ENCODE measurements around the gene PTPN6. TPM values are rescaled to one million over a fixed set of nuclear protein-coding genes. Genes with fewer than 3 reads are reported as not detected.

Gene PTPN6
- total and polyA plus RNA-seq, 9 of the 15 experiments (the other 6 are each of a cell fraction or from before 2014, with no cell fraction given), result 1.5 to 5.1 (median 3.9) TPM

DNA sequence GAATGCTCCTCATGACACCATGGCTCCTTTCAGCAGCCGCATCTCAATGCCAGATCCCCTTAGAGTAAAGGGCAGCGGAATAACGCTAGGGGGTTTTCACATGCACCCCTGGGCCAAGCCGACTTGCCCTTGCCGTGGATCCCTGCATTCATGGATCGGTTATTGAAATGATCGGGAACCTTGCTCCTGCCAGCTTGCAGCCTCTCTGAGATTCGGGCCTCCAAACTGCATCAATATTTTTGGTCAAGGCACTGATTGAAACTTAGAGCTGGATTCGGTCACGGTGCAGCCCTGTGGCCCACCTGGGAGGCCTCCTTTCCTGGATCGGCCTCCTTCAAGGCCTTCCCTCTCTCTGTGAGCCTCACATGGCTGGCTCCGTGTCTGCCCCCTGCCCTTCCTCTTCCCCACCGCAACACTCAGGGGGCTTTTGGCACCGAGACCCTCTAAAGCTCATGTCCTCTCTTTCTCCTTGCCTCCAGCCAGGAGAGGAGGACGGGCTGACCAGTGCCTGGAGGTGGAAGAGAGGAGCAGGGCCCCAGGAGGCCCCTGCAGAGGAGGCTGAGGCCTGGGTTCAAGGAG lies 1.8 kb downstream of the PTPN6 start:
- no peaks in the 10 kb centered on the region for H3K79me2 ChIP-seq (ENCODE audit: control insufficient read depth, insufficient read depth, low read length)
- H3K9me3 ChIP-seq (replicated peaks; ENCODE audit: control insufficient read depth, insufficient read depth, low read depth, low read length), result no peaks in the 10 kb centered on the region
- no peaks in the 10 kb centered on the region for H4K20me1 ChIP-seq (replicated peaks; ENCODE audit: control insufficient read depth, insufficient read depth, low read length)
- H3K4me3 ChIP-seq, result no peak overlapping the region
- no peak overlapping the region for H3K27ac ChIP-seq (ENCODE audit: extremely low read depth, low read depth, low read length)
- 80% methylated on average over 4 of the region's 15 CpGs for WGBS (ENCODE audit: insufficient coverage, low coverage, missing lambda C conversion rate)
- BruUV-seq (replicated peaks), result no TSS peak
- H3K4me2 ChIP-seq (ENCODE audit: insufficient read depth, low read length), result no peak overlapping the region
- ChIA-PET CTCF (ENCODE audit: low intra/inter-chr PET ratio) (no interaction called here), POLR2A (interaction anchor here (1.2 kb wide), 1 partner anchor 32 kb away, joined by 3 read pairs; no protein-coding TSS in a partner anchor)
- no peak for DNase-seq (ENCODE audit: extremely low read depth in 1 of 4, low spot score in 3 of 4)
- no peaks in the 10 kb centered on the region for H3K9me1 ChIP-seq (ENCODE audit: control insufficient read depth, insufficient read depth, low read length)
- H3K9ac ChIP-seq (ENCODE audit: insufficient read depth in 1 of 2, low read depth in 2 of 2, low read length in 2 of 2), result peak overlapping the region in 1 of 2 experiments; percentile 60; a peak in 2 of 4 replicates
- H2AFZ ChIP-seq (ENCODE audit: low read depth, low read length), result no peak overlapping the region
- TF ChIP-seq, protein P1, sequence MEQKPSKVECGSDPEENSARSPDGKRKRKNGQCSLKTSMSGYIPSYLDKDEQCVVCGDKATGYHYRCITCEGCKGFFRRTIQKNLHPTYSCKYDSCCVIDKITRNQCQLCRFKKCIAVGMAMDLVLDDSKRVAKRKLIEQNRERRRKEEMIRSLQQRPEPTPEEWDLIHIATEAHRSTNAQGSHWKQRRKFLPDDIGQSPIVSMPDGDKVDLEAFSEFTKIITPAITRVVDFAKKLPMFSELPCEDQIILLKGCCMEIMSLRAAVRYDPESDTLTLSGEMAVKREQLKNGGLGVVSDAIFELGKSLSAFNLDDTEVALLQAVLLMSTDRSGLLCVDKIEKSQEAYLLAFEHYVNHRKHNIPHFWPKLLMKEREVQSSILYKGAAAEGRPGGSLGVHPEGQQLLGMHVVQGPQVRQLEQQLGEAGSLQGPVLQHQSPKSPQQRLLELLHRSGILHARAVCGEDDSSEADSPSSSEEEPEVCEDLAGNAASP (IDR thresholded peaks at IDR 0.05), result no peak
- 0 out of 2 replicates have a peak, but pooled peaks have one; percentile 6 for TF ChIP-seq PHF8 (IDR thresholded peaks at IDR 0.05; ENCODE audit: borderline replicate concordance, low read length)
- TF ChIP-seq, protein P2, sequence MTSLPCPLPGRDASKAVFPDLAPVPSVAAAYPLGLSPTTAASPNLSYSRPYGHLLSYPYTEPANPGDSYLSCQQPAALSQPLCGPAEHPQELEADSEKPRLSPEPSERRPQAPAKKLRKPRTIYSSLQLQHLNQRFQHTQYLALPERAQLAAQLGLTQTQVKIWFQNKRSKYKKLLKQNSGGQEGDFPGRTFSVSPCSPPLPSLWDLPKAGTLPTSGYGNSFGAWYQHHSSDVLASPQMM (CRISPR knock-in tag; IDR thresholded peaks at IDR 0.05), result no peak
- H3K27me3 ChIP-seq (ENCODE audit: control insufficient read depth in 2 of 2, insufficient read depth in 2 of 2, low read length in 2 of 2), result no peaks in the 10 kb centered on the region
- in situ Hi-C loops (cut with MboI), result no loop called here
- intact Hi-C loops (cut with micrococcal nuclease), result no loop called here
- ATAC-seq, result no peak
- H3K36me3 ChIP-seq (ENCODE audit: control insufficient read depth, insufficient read depth, low read length), result no peaks in the 10 kb centered on the region
- no peak for FAIRE-seq
- H3K4me1 ChIP-seq (replicated peaks in 1 of 2; ENCODE audit: control insufficient read depth in 2 of 2, insufficient read depth in 2 of 2, low read length in 2 of 2), result peaks cover 8 to 54% of the 10 kb centered on the region in 2 experiments

All from K562 (cell line).